ENCODE measurements around the gene BTNL2. TPM values are rescaled to one million over a fixed set of nuclear protein-coding genes. Genes with fewer than 3 reads are reported as not detected.

BTNL2 gene
- total and polyA plus RNA-seq, 2 donors (not counting 3 experiments of a cell fraction or from before 2014, with no cell fraction given), result not detected

DNA sequence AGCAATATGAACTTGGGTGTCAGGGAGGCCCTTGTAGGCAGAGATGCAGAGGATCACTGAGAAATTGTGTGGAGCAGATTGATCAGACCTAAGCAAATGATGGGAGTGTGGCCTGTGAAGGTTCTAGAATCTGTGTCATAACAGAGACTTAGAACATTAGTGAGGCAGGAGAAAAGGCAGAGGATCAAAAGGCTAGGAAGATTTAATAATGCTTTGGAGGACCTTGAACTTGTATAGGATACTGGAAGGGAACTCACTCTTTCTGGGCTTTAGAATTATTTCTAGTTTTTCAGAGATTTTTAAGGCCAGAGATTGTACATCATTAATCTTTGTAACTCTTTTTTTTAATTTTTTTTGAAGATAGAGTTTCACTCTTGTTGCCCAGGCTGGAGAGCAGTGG, 35.2 kb downstream of the BTNL2 start, which contains the start of gene TSBP1:
Gene TSBP1 (minus strand): TSS at position 101 of the 400 bp plus-strand sequence. CDS start 197 bp downstream, outside the sequence.
- Histone ChIP-seq H2AFZ (ENCODE audit: low read depth, low read length) (peak within 1 kb of the TSS; percentile 70), H3K9ac (replicated peaks; ENCODE audit: extremely low read depth, insufficient read depth, low read length) (peak within 1 kb of the TSS; percentile 51), H3K79me2 (ENCODE audit: control insufficient read depth, insufficient read depth, low read length) (no peaks in the 10 kb centered on the region), H3K9me3 (replicated peaks; ENCODE audit: control insufficient read depth, insufficient read depth, low read length) (no peaks in the 10 kb centered on the region), H4K20me1 (replicated peaks; ENCODE audit: control insufficient read depth, extremely low read depth, insufficient read depth, low read length) (no peaks in the 10 kb centered on the region), H3K4me3 (replicated peaks in 1 of 3; ENCODE audit: insufficient read depth in 1 of 3, low read depth in 1 of 3, low read length in 3 of 3) (no peak within 1 kb of the TSS), H3K4me1 (ENCODE audit: control insufficient read depth, extremely low read depth, insufficient read depth, low read length) (peaks cover 25% of the 10 kb centered on the region), H3K27ac (ENCODE audit: insufficient read depth, low read depth, low read length) (peak within 1 kb of the TSS; percentile 93), H3K9me1 (replicated peaks; ENCODE audit: control insufficient read depth, extremely low read depth, insufficient read depth, low read length) (no peaks in the 10 kb centered on the region), H3K27me3 (ENCODE audit: control insufficient read depth in 2 of 2, insufficient read depth in 2 of 2, low read length in 2 of 2) (no peaks in the 10 kb centered on the region), H3K36me3 (ENCODE audit: control insufficient read depth in 2 of 2, extremely low read depth in 1 of 2, insufficient read depth in 2 of 2, low read length in 2 of 2) (no peaks in the 10 kb centered on the region), H3K4me2 (ENCODE audit: insufficient read depth, low read length) (peak within 1 kb of the TSS; percentile 70)
- DNase-seq (ENCODE audit: low read depth, low spot score) (no peak), FAIRE-seq (no peak)
- POLR2A ChIA-PET, result no interaction called here
- no TSS peak for BruUV-seq (replicated peaks)
- intact Hi-C loops (cut with micrococcal nuclease) (loop anchor here (1.0 to 2.0 kb wide), 2 partner anchors 21 to 175 kb away; no protein-coding TSS in a partner anchor), dilution Hi-C loops (cut with MboI; ENCODE audit: extremely low pct_ligation_motif_present, low sequenced_read_pairs) (no loop called here)
- TF ChIP-seq GATA2 (IDR thresholded peaks at IDR 0.05; ENCODE audit: insufficient read depth, insufficient read length, low read depth, low read length), result no peak
- TF ChIP-seq POLR2A (IDR thresholded peaks at IDR 0.05; ENCODE audit: low read depth, low read length), result no peak
- TF ChIP-seq FOS (IDR thresholded peaks at IDR 0.05; ENCODE audit: borderline replicate concordance, insufficient read depth, low read length), result no peak
- TF ChIP-seq MYC (IDR thresholded peaks at IDR 0.05; ENCODE audit: low read depth, low read length), result no peak
- no peak for TF ChIP-seq POLR2AphosphoS5 (IDR thresholded peaks at IDR 0.05; ENCODE audit: insufficient read depth, low read depth, low read length)
- TF ChIP-seq EZH2 (IDR thresholded peaks at IDR 0.05; ENCODE audit: borderline replicate concordance, low read depth, low read length, severe bottlenecking), result no peak
- TF ChIP-seq, protein P1, sequence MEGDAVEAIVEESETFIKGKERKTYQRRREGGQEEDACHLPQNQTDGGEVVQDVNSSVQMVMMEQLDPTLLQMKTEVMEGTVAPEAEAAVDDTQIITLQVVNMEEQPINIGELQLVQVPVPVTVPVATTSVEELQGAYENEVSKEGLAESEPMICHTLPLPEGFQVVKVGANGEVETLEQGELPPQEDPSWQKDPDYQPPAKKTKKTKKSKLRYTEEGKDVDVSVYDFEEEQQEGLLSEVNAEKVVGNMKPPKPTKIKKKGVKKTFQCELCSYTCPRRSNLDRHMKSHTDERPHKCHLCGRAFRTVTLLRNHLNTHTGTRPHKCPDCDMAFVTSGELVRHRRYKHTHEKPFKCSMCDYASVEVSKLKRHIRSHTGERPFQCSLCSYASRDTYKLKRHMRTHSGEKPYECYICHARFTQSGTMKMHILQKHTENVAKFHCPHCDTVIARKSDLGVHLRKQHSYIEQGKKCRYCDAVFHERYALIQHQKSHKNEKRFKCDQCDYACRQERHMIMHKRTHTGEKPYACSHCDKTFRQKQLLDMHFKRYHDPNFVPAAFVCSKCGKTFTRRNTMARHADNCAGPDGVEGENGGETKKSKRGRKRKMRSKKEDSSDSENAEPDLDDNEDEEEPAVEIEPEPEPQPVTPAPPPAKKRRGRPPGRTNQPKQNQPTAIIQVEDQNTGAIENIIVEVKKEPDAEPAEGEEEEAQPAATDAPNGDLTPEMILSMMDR (IDR thresholded peaks at IDR 0.05; ENCODE audit: extremely low read depth in 1 of 2, insufficient read depth in 1 of 2, low read depth in 1 of 2, low read length in 2 of 2), result no peak
- no peak for TF ChIP-seq JUN (IDR thresholded peaks at IDR 0.05; ENCODE audit: borderline replicate concordance, insufficient read depth, insufficient read length, low read depth)
- TF ChIP-seq, protein P2, sequence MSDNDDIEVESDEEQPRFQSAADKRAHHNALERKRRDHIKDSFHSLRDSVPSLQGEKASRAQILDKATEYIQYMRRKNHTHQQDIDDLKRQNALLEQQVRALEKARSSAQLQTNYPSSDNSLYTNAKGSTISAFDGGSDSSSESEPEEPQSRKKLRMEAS (IDR thresholded peaks at IDR 0.05; ENCODE audit: insufficient read depth, insufficient read length), result no peak
- CTCF ChIA-PET, result no interaction called here
